ENCODE results near the gene TMEM123.

TMEM123 gene

GRCh38 chr11:102482433-102482832, 29.9 kb upstream of the TMEM123 start:
- H3K27ac Mint-ChIP-seq = no peak overlapping the region
- no peaks in the 10 kb centered on the region for H3K36me3 Mint-ChIP-seq
- H3K27me3 Mint-ChIP-seq = no peaks in the 10 kb centered on the region
- H3K9me3 Mint-ChIP-seq (ENCODE audit: low read depth) = no peaks in the 10 kb centered on the region
- H3K4me3 Mint-ChIP-seq = no peak overlapping the region
- H3K4me1 Mint-ChIP-seq (ENCODE audit: low read depth) = peaks cover 21% of the 10 kb centered on the region

DNA sequence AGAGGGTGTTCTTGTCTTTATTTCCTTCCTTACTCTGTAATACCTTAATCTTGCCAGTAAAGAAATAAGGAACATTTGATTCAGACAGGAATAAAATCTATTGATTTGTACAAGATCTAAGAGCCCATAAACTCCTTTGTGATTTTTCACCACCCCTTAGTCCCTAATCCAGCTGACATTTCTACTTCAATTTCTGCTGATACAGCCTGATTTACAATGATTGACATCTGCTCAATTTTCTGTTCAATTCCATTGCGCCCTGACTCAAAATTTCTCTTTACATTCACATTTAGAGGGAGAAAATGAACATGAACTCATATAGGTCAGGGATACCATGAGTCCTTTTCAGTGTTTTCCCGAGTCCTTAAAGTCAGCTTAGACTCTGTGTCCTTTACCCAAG, 27.2 kb upstream of the TMEM123 start:
- Mint-ChIP-seq H3K9me3 (ENCODE audit: low read depth) (no peaks in the 10 kb centered on the region), H3K27me3 (no peaks in the 10 kb centered on the region), H3K4me3 (no peak overlapping the region), H3K4me1 (ENCODE audit: low read depth) (peaks cover 32% of the 10 kb centered on the region), H3K27ac (no peak overlapping the region), H3K36me3 (no peaks in the 10 kb centered on the region)

GRCh38 chr11:102478673-102479299, 26.2 kb upstream of the TMEM123 start:
- Mint-ChIP-seq H3K27ac (peak overlapping the region; percentile 11), H3K4me1 (ENCODE audit: low read depth) (peaks cover 41% of the 10 kb centered on the region), H3K9me3 (ENCODE audit: low read depth) (no peaks in the 10 kb centered on the region)

DNA sequence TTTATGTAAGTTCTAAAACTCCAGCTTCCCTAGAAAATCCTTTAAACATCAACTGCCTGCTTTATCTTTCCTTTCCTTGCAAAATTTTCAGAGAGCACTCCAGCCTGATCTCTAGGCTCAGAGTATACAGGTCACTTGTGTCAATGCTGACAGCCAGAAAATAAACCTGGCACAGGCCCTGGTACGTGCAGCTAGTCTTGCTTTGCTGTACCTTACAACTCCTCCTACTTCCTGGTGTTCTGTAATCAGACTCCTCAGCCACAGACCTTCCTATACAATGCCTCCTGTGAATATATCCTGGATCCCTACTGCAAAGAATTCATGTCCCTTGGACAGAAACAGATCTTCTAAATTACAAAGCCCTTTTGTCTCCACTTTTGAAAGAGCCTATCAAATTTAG, 24.2 kb upstream of the TMEM123 start:
- Mint-ChIP-seq H3K9me3 (ENCODE audit: low read depth) (no peaks in the 10 kb centered on the region), H3K27me3 (no peaks in the 10 kb centered on the region), H3K4me1 (ENCODE audit: low read depth) (peaks cover 55% of the 10 kb centered on the region), H3K36me3 (no peaks in the 10 kb centered on the region), H3K4me3 (peak overlapping the region; percentile 38), H3K27ac (peak overlapping the region; percentile 86)

More at GRCh38 chr11:102478673-102479299, 26.2 kb upstream of the TMEM123 start:
- Mint-ChIP-seq H3K36me3 (no peaks in the 10 kb centered on the region), H3K27me3 (no peaks in the 10 kb centered on the region), H3K4me3 (no peak overlapping the region)

GRCh38 chr11:102476069-102476468, 23.5 kb upstream of the TMEM123 start:
- Mint-ChIP-seq H3K27ac (peak overlapping the region; percentile 86), H3K9me3 (ENCODE audit: low read depth) (no peaks in the 10 kb centered on the region), H3K4me3 (peak overlapping the region; percentile 50), H3K36me3 (no peaks in the 10 kb centered on the region), H3K27me3 (no peaks in the 10 kb centered on the region), H3K4me1 (ENCODE audit: low read depth) (peaks cover 62% of the 10 kb centered on the region)

GRCh38 chr11:102473543-102473942, 21.0 kb upstream of the TMEM123 start:
- no peak overlapping the region for H3K4me3 Mint-ChIP-seq

DNA sequence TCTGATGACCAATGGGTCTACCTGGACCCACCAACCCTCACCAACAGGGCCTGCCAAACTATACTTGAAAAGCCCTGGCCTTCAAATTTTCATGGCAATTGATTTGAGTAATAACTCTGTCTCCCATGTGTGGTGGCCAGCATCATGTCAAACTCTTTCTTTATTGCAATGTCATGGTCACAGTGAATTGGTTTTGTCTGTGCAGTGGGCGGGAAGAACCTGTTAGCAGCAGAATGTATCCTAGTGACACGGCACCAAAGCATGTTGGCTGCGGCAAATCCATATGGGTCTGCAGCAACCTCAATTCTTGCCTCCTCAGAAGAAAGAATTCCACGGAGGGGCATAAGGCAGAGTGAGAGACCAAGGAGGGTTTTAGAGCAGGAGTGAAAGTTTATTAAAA, 19.6 kb upstream of the TMEM123 start:
- no peak overlapping the region for H3K4me3 Mint-ChIP-seq
- no peaks in the 10 kb centered on the region for H3K27me3 Mint-ChIP-seq
- no peaks in the 10 kb centered on the region for H3K9me3 Mint-ChIP-seq (ENCODE audit: low read depth)
- H3K36me3 Mint-ChIP-seq = no peaks in the 10 kb centered on the region
- no peak overlapping the region for H3K27ac Mint-ChIP-seq
- H3K4me1 Mint-ChIP-seq (ENCODE audit: low read depth) = peaks cover 84% of the 10 kb centered on the region

More at GRCh38 chr11:102473543-102473942, 21.0 kb upstream of the TMEM123 start:
- H3K4me1 Mint-ChIP-seq (ENCODE audit: low read depth) = peaks cover 81% of the 10 kb centered on the region
- peak overlapping the region; percentile 47 for H3K27ac Mint-ChIP-seq
- no peaks in the 10 kb centered on the region for H3K36me3 Mint-ChIP-seq
- no peaks in the 10 kb centered on the region for H3K27me3 Mint-ChIP-seq
- H3K9me3 Mint-ChIP-seq (ENCODE audit: low read depth) = no peaks in the 10 kb centered on the region

- Mint-ChIP-seq H3K27ac (peak overlapping the region; percentile 22), H3K4me3 (no peak overlapping the region), H3K4me1 (ENCODE audit: low read depth) (peaks cover 84% of the 10 kb centered on the region), H3K36me3 (no peaks in the 10 kb centered on the region), H3K27me3 (no peaks in the 10 kb centered on the region), H3K9me3 (ENCODE audit: low read depth) (no peaks in the 10 kb centered on the region)
These were observed 18.9 kb upstream of the TMEM123 start for GRCh38 chr11:102471474-102471873.

DNA sequence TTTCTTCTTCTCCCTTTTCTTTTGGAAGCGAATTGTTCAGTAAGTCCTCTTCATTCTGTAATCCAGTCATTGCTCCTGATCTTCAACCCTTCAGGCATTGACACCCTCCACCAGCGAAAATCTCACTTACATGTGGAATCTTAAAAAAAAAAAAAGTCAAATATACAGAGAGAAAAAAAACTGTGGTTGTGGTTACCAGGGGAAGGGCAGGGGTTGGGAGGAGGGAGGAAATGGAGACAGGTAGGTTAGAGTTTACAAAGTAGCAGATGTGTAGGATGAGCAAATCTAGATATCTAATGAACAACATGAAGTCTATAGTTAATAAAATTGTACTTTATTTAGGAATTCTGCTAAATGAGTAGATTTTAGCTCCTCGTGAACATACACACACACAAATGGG, 17.7 kb upstream of the TMEM123 start:
- H3K27ac Mint-ChIP-seq = peak overlapping the region; percentile 9

GRCh38 chr11:102469196-102469821, 16.7 kb upstream of the TMEM123 start:
- Mint-ChIP-seq H3K4me3 (no peak overlapping the region), H3K9me3 (ENCODE audit: low read depth) (no peaks in the 10 kb centered on the region), H3K36me3 (no peaks in the 10 kb centered on the region), H3K4me1 (ENCODE audit: low read depth) (peaks cover 93% of the 10 kb centered on the region), H3K27ac (no peak overlapping the region), H3K27me3 (no peaks in the 10 kb centered on the region)

More for the DNA sequence above, 17.7 kb upstream of the TMEM123 start:
- peak overlapping the region; percentile 39 for H3K4me3 Mint-ChIP-seq
- H3K27me3 Mint-ChIP-seq = no peaks in the 10 kb centered on the region
- H3K36me3 Mint-ChIP-seq = no peaks in the 10 kb centered on the region
- peaks cover 90% of the 10 kb centered on the region for H3K4me1 Mint-ChIP-seq (ENCODE audit: low read depth)
- no peaks in the 10 kb centered on the region for H3K9me3 Mint-ChIP-seq (ENCODE audit: low read depth)

GRCh38 chr11:102468616-102469195, 16.1 kb upstream of the TMEM123 start:
- peaks cover 91% of the 10 kb centered on the region for H3K4me1 Mint-ChIP-seq (ENCODE audit: low read depth)
- H3K27me3 Mint-ChIP-seq = no peaks in the 10 kb centered on the region
- no peaks in the 10 kb centered on the region for H3K9me3 Mint-ChIP-seq (ENCODE audit: low read depth)
- H3K4me3 Mint-ChIP-seq = no peak overlapping the region
- H3K36me3 Mint-ChIP-seq = no peaks in the 10 kb centered on the region
- H3K27ac Mint-ChIP-seq = no peak overlapping the region

DNA sequence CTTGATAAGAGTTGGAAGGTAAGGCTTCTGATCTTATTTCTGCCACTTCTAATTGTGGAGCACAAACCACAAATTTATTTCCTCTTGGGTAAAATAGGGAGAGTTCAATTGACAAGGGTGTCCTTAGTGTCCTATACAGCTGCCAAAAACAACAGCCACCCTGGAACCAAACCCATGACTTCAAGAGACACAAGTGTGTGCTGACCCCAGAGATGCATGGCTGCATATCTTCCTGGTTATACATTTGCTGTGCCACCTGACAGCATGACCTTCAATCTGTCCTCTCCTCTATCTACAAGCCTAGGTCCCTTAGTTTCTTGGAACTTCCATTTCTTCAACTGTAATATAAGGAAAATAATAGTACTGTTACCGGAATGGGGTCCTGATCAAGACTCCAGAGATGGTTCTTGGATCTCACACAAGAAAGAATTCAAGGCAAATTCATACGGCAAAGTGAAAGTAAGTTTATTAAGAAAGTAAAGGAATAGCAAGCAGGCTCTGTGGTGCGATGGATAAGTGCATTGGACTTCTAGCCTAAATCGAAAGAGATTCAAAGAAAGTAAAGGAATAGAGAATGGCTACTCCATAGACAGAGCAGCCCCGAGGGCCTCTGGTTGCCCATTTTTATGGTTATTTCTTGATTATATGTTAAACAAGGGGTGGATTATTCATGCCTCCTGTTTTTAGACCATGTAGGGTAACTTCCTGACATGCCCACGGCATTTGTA, 15.5 kb upstream of the TMEM123 start:
- H3K4me3 Mint-ChIP-seq = peak overlapping the region; percentile 15
- H3K27me3 Mint-ChIP-seq = no peaks in the 10 kb centered on the region
- peak overlapping the region; percentile 7 for H3K27ac Mint-ChIP-seq
- no peaks in the 10 kb centered on the region for H3K36me3 Mint-ChIP-seq
- peaks cover 87% of the 10 kb centered on the region for H3K4me1 Mint-ChIP-seq (ENCODE audit: low read depth)
- no peaks in the 10 kb centered on the region for H3K9me3 Mint-ChIP-seq (ENCODE audit: low read depth)

DNA sequence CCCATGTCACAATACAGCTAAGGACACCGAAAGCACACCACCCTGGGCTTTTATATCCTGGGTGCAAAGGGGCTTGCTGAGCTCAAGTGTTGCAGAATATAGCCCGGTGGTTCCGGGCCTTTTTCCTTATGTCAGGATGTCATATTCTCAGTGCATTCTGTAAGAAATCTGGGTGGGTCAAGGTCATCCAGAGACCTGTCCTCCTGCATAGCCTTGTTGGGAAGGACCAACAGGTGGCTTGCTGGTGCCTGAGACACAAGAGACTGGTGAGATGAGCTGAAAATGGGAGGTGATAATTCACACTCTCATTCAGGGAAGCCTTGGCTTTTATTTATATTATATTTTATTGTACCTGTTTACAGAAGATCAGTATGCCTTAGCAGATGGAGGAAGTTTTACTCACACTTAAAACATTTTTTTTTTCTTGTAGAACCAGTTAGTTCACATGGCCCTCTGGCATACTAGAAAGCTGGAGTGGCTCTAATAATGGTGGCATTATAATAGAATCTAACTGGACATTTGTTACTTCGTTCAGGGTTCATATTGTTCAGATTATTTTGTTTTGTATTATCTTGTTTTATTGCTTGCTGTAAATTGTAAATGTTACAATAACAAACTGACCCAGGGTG, 14.6 kb upstream of the TMEM123 start:
- peaks cover 90% of the 10 kb centered on the region for H3K4me1 Mint-ChIP-seq (ENCODE audit: low read depth)
- no peak overlapping the region for H3K27ac Mint-ChIP-seq
- no peaks in the 10 kb centered on the region for H3K27me3 Mint-ChIP-seq
- H3K9me3 Mint-ChIP-seq (ENCODE audit: low read depth) = no peaks in the 10 kb centered on the region
- no peak overlapping the region for H3K4me3 Mint-ChIP-seq
- no peaks in the 10 kb centered on the region for H3K36me3 Mint-ChIP-seq

GRCh38 chr11:102465696-102466095, 13.1 kb upstream of the TMEM123 start:
- Mint-ChIP-seq H3K36me3 (no peaks in the 10 kb centered on the region), H3K4me3 (no peak overlapping the region), H3K27ac (peak overlapping the region; percentile 70), H3K9me3 (ENCODE audit: low read depth) (no peaks in the 10 kb centered on the region), H3K27me3 (no peaks in the 10 kb centered on the region), H3K4me1 (ENCODE audit: low read depth) (peaks cover 80% of the 10 kb centered on the region)

Data from activated naive CD8-positive, alpha-beta T cell (primary cell).